PC-9 (cell line): ENCODE results near the gene MAGEC2.

Experiments
- EZH2 ChIP-seq: fragments of 200-600 bp; sonication (generic); IDR thresholded peaks from 2 replicates; pipeline ENCODE4 v1.8.0; 2017; ENCODE audit warnings: antibody characterized with exemption, low read depth
- TF ChIP-seq, protein P1 (sequence below): fragments of 200-600 bp; sonication (generic); conservative IDR thresholded peaks from 2 replicates; pipeline ENCODE4 v1.6.1; 2017; ENCODE audit warnings: mixed run types, antibody characterized with exemption, mild to moderate bottlenecking, moderate library complexity

DNA sequence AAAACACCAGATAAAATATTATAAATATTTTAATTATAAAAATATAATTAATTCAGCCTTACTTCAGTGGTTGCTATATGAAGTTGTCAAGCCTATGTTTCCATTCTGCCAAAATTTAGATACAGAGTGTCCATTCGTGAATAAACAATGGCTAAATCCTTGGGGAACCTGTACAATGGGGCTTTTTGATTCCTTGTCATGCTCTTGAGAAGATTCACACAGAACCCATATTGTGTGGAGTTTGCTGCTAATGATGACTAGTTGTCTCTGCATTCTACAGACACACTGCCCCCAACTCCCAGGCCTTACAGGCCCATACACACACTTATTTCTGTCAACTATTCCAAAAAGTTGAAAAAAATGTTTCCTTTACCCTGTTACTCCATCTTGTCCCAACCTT lies 33.4 kb upstream of the MAGEC2 start:
- no peak for TF ChIP-seq EZH2
- TF ChIP-seq, protein P1, sequence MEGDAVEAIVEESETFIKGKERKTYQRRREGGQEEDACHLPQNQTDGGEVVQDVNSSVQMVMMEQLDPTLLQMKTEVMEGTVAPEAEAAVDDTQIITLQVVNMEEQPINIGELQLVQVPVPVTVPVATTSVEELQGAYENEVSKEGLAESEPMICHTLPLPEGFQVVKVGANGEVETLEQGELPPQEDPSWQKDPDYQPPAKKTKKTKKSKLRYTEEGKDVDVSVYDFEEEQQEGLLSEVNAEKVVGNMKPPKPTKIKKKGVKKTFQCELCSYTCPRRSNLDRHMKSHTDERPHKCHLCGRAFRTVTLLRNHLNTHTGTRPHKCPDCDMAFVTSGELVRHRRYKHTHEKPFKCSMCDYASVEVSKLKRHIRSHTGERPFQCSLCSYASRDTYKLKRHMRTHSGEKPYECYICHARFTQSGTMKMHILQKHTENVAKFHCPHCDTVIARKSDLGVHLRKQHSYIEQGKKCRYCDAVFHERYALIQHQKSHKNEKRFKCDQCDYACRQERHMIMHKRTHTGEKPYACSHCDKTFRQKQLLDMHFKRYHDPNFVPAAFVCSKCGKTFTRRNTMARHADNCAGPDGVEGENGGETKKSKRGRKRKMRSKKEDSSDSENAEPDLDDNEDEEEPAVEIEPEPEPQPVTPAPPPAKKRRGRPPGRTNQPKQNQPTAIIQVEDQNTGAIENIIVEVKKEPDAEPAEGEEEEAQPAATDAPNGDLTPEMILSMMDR = no peak
